WTC11 (cell line): ENCODE measurements around the gene NDUFS4.

ENCODE experiments used
- CTCF ChIP-seq: fragments of 200-600 bp; IDR thresholded peaks from 2 replicates; pipeline ENCODE4 v1.8.0; 2022; ENCODE audit warnings: antibody characterized with exemption
- FOXJ3 ChIP-seq: sonication (generic); formaldehyde crosslinking; IDR thresholded peaks from 2 replicates; pipeline ENCODE4 v1.9.0; 2021; ENCODE audit warnings: missing genetic modification reagents, mild to moderate bottlenecking, borderline replicate concordance
- JUN ChIP-seq: sonication (generic); formaldehyde crosslinking; IDR thresholded peaks from 2 replicates; pipeline ENCODE4 v1.8.0; 2023; ENCODE audit warnings: mild to moderate bottlenecking, missing genetic modification reagents
- KAT7 ChIP-seq: sonication (generic); formaldehyde crosslinking; IDR thresholded peaks from 2 replicates; pipeline ENCODE4 v1.8.1; 2023; ENCODE audit warnings: missing genetic modification reagents, mild to moderate bottlenecking, borderline replicate concordance
- MYBL2 ChIP-seq: sonication (generic); formaldehyde crosslinking; IDR thresholded peaks from 2 replicates; pipeline ENCODE4 v1.8.1; 2023; ENCODE audit warnings: mild to moderate bottlenecking, moderate library complexity, missing genetic modification reagents
- NFYB ChIP-seq: sonication (generic); formaldehyde crosslinking; conservative IDR thresholded peaks from 2 replicates; pipeline ENCODE4 v1.8.0; 2022; ENCODE audit warnings: low read depth, missing genetic modification reagents
- RELA ChIP-seq: sonication (generic); formaldehyde crosslinking; IDR thresholded peaks from 2 replicates; pipeline ENCODE4 v1.8.1; 2022; ENCODE audit warnings: missing genetic modification reagents, mild to moderate bottlenecking, borderline replicate concordance
- STAT6 ChIP-seq: sonication (generic); formaldehyde crosslinking; conservative IDR thresholded peaks from 2 replicates; pipeline ENCODE4 v1.8.1; 2023; ENCODE audit warnings: mild to moderate bottlenecking, low read depth, missing genetic modification reagents, moderate library complexity
- ZNF263 ChIP-seq: sonication (generic); formaldehyde crosslinking; IDR thresholded peaks from 2 replicates; pipeline ENCODE4 v1.8.1; 2022; ENCODE audit warnings: low read depth, mild to moderate bottlenecking, moderate library complexity, missing genetic modification reagents

GRCh38 chr5:53613536-53613935, 53.1 kb downstream of the NDUFS4 start:
- TF ChIP-seq CTCF (no peak), MYBL2 (CRISPR knock-in tag) (no peak), ZNF263 (CRISPR knock-in tag) (no peak), STAT6 (no peak), RELA (CRISPR knock-in tag) (no peak), JUN (no peak), FOXJ3 (no peak), KAT7 (CRISPR knock-in tag) (no peak), NFYB (CRISPR knock-in tag) (no peak)
